HG03432 (cell line): ENCODE measurements around the gene RND3.

Experiments used
- ATAC-seq: cut with Tn5 transposase; IDR thresholded peaks from one replicate; pipeline ENCODE4 v1.9.1; 2021; ENCODE audit warnings: mild to moderate bottlenecking, moderate library complexity; ENCODE audit not compliant: unreplicated experiment

Gene RND3

DNA sequence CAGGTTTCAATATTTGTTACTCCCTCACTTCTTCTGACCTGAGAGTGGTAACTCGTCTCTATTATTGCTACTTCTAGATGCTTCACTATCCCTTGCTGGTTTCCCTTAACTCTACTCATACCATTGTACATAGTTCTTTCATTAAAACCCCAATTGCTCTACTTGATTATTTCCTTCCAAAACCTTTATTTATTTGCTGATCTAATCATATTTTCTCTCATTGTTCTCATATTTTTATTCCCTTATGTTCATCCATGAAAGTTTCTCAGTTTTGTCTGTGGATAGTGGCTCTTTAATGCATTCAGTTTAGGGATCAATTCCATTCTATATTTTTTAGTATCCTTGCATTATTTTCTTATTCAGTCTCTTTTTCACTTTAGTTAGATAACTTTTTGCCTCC, 42.1 kb downstream of the RND3 start:
- no peak for ATAC-seq

DNA sequence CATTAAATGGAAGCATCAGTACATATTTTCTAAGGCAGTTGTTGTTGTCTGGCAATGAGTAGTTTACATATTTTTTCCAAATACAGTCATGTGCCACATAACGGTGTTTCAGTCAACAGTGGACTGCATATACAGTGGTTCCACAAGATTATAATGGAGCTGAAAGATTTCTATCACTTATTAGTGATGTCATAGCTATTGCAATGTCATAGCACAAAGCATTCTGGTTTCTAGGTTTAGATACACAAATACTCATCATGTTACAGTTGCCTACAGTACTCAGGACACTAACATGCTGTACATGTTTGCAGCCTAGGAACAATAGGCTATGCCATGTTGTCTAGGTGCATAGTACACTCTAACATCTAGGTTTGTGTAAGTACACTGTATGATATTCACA, 45.0 kb downstream of the RND3 start:
- no peak for ATAC-seq

DNA sequence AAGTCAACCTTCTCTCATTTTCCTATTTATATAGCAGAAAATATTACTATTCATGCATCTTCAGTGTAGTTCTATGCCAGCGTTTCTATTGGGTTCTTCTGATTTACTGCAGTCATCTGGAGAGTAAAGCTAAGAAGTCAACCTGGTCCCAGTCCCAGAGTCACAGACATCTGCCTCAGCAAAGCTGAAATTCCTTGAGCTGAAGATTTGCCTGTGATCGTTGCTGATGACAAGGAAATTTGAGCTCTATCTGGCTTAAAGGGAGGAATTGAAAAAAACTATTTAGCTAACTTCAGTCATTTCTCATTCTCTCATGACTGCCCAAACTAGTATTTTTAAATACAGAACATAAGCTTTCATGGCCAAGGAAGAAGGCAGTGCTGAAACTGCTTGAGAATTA, 45.7 kb downstream of the RND3 start:
- no peak for ATAC-seq

DNA sequence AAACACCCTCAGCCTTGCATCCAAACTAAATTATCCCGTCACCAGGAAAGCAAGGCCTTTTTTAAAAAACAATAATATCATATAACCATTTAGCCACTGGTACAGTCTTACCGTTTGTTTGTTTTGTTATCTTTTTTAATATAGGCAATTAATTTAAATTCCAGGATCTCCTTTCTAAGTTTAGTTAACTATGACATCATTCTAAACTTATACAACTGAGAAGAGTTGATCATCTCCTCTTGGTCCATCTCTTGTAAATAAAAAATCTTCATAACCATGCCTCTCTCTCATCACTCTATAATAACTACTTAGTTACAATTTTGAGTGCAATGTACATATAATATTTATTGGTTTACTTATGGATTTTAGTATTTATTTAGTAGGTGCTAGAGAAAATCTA, 46.2 kb downstream of the RND3 start:
- no peak for ATAC-seq

DNA sequence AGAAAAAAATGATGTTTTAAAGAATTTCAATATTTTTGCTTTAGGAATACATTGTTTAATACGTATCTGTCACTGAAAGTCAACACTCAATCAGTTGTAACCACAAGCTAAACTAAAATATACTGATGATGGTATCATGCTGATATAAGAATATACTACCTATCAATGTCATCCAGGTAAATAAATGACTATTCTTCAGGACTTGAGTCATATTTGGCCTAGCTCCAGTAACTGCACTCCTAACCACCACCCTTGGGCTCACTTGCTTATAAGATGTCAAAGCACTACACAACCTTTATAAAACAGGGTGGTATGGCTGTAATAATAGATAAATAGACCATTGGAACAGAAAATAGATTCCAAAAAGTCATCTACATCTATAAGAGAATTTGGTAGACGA, 48.8 kb downstream of the RND3 start:
- ATAC-seq, result no peak

DNA sequence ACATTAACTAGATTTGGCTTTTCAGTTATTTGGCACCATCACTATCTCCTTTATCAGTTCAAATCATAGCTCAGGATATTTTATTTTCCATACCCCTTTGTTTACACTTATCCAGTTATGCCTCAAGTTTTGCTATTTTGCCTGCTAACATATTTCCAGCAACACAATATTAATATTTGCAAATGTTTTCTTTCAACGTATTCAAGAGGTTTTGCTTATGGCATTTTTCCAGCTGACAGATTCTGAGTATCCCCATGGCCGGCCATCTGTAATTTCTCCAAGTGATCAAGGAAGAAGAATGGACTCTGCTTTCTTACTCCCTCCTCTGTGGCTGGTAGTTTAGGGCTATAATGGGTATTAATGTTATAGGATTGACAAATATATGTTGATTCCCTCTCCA, 49.4 kb downstream of the RND3 start:
- ATAC-seq, result no peak

DNA sequence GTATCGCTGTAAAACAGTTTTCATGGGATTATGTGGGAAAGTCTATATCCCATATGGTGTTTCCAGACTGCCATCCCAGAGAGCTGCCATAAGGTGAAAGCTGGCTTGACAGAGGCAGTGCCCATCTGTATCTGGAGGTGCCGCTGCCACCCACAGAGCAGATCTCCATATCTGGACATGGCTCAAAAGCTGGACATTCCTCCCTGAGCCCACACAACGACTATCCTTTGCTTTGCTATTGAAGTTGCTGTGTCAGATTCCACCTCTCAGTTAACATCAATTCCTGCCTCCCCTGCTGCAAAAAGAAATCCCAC, 55.2 kb downstream of the RND3 start:
- ATAC-seq, result no peak

DNA sequence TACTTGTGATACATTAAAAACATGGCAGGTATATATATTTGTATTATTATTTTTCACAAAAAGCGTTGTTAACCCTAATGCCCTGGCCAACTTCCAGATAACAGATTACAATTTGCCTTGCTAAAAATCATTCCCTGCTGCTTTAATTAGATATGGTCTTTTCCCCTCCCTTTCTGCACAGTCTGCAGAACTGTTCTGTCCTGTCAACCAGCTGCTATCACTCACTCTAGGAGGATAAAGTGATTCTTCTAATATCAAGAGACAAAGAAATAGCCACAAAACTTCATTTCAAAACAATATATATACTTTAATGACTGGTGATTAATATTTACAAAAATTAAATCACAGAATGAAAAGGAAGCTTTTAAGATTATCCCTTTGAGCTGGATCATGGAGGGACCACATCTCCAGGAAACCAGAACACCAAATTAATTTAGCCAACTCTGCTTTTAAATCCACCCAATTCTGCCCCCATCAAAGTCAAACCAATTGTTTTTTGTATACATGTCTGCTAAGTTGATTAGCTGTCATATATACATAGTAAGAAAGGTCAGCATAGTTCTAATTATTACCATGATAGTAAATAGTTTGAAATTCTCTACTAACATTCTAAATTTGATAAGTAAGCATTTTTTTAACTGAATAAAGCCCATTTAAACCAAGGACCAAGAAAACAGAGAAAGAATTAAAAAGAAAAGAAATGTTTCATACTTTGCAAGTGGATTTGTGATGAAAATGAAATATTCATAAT, 55.7 kb downstream of the RND3 start:
- no peak for ATAC-seq

DNA sequence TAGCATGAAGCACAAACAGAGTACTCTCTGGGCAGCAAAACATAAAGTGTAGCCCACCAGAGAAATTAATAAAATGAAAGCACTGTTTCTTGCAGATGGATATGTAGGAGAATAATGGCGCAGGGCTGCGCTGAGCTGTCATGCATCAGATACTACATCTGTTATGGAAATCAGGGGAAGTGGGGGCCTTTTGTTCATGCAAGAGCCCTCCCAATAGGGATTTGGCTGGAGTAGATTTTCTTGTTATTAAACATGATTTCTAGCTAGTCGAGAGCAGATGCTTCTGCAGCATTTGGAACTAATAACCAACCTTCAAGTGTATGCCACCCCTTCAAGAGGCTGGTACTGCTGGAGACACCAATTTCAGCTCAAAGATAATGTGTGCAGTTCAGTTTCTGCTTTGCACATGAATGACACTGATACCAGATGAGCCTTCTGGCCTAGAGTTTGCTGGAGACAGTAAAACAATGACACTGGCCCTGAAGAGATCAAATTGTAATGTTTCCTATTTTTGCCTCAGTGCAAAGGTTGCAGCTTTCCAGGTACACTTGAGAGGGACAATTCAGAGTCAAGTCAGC, 58.0 kb downstream of the RND3 start:
- no peak for ATAC-seq

DNA sequence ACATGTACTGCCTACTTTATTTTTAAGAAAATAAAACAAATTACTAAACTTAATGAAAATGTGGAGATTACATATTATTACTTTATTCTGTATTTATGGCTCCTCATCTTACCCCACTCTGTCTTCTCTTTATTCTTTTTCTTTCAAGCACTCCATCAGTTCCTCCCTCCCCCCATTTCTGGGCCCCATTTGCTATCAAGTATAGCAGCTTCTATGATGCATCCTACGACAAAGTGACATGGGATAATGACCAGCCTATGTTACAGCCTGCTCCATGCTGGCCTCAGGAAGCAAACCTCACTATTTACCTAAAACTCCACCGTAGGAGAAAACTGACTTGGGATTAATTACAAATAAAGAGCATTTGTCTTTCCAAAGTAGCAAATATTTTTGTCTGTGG, 58.8 kb downstream of the RND3 start:
- no peak for ATAC-seq

DNA sequence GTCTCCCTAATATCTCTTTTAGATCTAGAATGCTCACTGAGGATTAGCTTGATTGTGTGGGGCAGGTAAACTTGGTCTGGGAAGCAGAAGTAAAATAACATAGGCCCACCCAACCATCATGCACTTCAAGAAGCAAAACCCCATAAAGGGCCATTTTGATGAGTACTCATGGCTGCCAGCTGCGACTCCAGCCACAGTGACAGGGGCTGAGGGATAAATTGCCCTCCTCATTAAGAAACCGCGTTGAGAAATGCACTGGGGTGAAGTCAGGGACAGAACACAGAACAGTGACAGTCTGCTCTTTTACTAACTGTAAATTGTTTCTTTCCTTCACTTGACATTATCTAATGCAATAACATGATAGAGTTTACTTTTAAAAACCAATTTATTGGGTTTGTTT, 60.2 kb downstream of the RND3 start:
- ATAC-seq, result no peak

DNA sequence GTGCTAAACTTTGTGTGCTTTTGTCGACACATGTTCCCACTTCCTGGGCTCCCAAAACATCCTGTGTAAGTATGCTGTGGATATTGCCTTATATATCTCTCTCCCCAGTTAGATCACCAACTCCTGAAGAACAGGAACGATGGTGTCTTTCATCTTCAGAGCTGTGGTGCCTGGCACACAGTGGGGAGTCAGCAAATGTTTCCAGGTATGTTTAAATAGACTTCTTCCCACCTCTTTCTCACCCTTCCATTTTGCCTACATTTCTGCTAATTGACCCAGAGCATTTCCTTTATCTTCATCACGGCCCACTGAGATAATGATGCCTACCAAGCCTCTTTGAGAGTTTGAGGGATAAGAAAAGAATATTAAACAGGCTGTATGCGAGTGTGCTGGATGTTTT, 60.7 kb downstream of the RND3 start:
- ATAC-seq, result no peak

DNA sequence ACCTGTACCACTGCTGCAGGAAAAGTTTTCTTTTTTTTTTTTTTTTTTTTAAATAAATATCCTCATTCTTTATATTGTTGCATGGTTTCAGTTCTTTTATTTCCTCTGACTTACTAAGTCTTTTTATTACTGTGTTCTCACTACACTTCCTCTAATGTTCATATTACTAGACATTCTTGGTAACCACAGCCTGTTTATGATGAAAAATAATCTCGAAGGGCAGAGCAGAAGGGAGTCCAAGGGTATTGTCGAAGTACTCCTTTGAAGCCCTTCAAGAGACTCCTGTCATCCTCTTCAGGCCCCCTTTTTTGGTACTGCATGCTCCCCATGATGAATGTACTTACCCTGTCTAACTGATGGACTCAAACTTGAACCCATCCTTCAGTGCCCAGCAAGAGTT, 61.2 kb downstream of the RND3 start:
- no peak for ATAC-seq

DNA sequence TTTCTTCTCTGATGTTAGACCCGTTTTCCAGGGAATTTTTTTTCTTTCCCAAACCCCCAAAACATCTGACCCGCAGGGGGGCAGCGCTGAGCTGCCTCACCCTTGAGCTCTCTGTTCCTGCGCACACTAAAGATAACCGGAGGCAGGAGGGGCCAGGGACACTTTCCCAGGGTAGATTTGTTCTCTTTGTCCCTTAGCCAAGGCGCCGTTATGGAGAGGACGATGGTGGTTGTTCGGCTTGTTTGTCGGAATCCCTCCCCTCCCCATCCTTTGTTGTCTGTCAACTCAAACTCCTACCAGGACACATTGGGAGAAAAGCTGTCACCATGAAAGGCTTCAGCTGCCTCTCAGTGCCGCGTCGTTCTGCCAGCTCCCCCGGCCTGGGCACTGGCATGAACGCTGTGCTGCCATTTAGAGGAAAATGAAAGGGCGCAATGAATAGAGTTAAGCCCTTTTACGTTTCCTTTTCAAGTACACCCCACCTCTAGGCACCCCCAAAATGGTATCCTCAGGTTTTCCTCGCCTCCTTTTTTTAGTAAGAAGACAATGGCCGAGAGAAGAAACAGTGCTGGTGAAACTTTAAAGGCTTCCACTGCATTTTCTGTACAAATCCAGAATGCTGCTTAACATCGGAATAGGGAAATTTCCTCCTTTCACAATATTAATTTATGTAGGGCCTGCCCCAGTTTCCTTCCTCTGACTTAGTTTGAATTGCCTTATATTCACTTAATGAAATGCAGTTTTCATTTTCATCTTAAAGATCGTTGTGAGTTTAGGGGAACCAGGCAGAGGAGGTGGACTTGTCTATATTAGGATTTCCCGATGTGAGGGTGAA, 62.1 kb downstream of the RND3 start:
- no peak for ATAC-seq

DNA sequence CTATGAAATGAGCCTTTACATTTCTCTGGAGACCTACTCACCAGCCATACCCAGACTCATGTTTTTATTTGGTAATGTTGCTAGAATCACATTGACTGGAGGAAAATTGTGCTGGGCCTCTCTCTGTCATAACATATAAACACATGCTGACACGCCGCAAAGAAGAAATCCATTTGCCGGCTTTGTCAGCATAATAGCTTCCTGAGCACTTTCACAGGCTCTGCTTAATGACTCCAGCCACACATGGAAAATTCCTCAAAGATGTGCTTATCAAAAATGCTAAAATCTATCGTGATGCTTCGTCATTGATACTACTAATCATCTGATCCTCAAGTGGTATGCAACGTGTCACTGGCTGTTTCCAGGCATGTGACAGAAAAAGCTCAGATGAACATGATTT, 63.1 kb downstream of the RND3 start:
- no peak for ATAC-seq

DNA sequence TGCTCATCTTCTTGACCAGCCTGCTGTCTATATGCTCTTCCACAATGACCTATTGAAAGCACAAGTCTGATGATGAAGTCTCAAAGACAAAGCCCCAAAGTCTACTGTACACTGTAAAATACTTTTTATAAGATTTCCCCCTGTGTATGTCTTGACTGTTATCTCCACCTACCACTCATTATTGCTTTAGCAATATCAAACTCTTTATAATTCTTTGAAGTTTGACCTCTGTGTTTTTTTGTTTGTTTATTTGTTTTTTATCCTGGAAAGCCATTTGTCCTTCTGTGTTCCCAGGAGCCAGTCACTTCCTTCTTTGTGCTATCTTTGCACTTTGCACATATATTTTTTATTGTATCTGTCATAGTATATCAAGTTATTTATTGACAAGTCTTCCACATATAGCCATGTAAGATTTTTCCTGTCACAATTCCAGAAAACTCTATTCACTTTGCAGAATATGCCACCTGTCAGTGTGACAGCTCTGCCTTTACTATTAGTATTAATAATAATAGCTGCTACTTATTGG, 66.3 kb downstream of the RND3 start:
- no peak for ATAC-seq

DNA sequence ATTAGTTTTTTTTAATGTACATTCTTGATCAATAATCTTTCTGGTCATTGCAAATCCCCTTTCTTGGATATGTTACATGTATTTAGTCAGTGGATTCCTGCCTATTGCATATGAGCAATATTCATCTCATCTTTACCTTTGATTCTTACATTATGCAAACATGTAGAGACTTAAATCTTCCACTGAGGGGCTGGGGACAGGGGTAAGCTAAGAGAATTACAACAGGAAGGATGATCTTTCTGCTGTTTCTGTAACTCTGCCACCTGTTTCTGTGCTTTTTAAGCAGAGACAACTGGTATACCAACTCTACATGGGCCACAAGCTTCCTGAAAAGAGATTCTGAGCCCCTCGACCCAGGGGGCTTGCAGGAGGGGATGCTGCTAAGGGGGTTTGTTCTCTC, 68.6 kb downstream of the RND3 start:
- ATAC-seq, result no peak
